GM21515 (cell line): ENCODE data around the gene PPP1R10.

ENCODE experiments used
- ATAC-seq: cut with Tn5 transposase; IDR thresholded peaks from one replicate; pipeline ENCODE4 v1.9.1; 2021; ENCODE audit not compliant: unreplicated experiment

The PPP1R10 gene

DNA sequence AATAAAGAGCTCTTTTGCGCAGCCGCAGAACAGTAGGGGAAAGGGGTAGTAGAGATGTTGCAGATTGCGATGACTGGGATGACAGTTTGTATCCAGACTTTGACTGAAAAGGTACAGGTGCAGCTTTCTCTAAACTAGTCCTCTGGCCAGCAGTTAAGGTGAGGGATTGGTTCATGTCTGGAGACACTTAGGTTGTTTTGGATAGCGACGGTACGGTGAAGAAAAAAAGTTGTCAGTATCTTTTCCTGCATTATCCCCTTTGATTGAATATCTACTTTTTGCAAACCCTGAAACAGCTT, 59.4 kb downstream of the PPP1R10 start:
- ATAC-seq = no peak

DNA sequence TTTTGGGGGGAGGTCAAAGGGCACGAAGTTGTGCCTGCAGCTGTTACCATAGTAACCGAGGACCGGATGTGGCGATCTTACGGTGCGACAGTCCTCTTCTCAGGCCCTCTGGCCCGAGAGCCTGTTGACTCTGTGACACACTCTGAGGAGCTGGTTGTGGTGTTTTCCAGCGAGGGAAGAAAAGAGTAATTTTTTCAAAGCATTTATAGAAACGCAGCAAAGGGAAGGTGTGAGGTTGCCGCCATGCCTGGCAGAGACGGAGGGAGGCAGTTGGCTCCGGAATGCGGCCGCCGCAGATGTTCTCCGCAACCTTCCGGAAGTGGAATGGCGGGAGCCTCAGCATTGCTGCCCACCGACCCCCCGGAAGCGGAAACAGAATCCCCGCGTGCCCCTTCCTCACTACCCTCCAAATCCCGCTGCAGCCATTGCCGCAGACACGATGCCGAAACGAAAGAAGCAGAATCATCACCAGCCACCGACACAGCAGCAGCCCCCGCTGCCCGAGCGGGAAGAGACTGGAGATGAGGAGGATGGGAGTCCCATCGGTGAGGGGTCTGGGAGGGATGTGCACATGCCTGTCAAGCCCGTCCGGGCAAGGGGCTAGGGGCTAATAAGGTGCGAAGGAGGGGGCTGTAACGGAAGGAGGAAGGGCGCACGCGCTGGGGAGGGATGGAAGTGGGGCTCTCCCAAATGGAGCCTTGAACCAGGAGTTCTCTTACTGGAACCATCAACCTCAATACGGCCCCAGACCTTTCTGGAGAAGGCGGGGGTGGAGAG, 59.9 kb downstream of the PPP1R10 start, which contains the start of gene PRR3:
PRR3 (plus strand) TSS at position 390 of the 777 bp plus-strand sequence; CDS start at position 440, 50 bp downstream.
- peak; percentile 65 for ATAC-seq

- ATAC-seq = peak; percentile 77
Measured at GRCh38 chr6:30556066-30556905, 60.8 kb downstream of the PPP1R10 start, which contains the start of gene GNL1. Gene GNL1, minus strand, starts transcription at chr6:30556489. Its CDS starts 286 bp downstream, at chr6:30556203.

DNA sequence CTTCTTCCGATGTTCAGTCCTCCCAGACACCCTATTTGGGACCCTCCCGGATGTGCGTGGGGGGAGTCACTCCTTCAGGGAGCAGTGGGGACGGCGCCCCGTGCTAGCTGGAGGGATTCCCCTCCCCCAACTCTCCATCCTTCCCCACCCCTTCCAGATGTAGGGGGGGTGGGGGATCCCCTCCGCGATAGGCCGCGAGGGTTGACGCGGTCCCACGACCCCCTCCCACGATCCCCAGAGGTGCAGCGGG, 61.3 kb downstream of the PPP1R10 start:
- ATAC-seq = peak; percentile 2

- no peak for ATAC-seq
Measured at GRCh38 chr6:30554962-30555815, 61.9 kb downstream of the PPP1R10 start.

DNA sequence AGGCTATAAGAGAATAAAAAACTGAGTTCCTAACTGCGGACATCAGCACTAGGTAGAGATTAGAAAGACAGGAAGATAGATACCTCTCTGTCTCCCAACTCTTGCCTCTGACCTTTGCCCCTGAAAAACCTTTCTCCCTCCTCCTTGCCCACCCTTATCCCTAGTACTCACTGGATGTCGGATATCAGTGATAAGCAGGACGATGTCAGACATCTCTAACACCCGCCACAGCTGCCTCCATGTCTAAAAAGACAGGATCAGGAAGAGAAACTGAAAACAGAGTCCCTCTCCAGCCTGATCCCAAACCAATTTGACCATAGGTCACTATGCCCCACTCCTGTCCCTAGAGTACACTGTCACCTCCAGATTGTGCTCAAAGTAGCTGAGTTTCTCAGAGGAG, 62.6 kb downstream of the PPP1R10 start:
- ATAC-seq = no peak
